Measurements from ENCODE around the gene WDR83.

WDR83 gene

DNA sequence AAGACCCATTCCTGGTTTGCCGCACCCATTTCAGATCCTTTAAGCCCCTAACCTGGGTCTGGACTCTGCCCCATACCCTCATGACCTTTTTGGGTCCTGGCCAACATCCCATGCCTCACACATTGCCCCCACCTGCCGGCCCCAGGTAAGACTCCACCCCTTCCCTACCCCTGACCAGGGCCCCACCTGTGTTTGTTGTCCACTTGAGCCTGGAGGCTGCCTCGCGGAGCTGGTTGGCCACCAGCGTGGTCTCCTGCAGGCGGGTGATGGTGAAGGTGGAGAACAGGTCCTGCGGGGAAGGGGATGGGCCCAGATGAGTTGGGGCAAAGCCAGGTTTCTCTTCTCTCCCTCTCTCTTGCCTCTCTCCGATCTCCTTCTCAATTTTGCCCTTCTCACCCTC, 19.6 kb upstream of the WDR83 start:
- TF ChIP-seq, protein P1, sequence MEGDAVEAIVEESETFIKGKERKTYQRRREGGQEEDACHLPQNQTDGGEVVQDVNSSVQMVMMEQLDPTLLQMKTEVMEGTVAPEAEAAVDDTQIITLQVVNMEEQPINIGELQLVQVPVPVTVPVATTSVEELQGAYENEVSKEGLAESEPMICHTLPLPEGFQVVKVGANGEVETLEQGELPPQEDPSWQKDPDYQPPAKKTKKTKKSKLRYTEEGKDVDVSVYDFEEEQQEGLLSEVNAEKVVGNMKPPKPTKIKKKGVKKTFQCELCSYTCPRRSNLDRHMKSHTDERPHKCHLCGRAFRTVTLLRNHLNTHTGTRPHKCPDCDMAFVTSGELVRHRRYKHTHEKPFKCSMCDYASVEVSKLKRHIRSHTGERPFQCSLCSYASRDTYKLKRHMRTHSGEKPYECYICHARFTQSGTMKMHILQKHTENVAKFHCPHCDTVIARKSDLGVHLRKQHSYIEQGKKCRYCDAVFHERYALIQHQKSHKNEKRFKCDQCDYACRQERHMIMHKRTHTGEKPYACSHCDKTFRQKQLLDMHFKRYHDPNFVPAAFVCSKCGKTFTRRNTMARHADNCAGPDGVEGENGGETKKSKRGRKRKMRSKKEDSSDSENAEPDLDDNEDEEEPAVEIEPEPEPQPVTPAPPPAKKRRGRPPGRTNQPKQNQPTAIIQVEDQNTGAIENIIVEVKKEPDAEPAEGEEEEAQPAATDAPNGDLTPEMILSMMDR (conservative IDR thresholded peaks at IDR 0.05) = no peak
- no peak overlapping the region for H3K27ac ChIP-seq

DNA sequence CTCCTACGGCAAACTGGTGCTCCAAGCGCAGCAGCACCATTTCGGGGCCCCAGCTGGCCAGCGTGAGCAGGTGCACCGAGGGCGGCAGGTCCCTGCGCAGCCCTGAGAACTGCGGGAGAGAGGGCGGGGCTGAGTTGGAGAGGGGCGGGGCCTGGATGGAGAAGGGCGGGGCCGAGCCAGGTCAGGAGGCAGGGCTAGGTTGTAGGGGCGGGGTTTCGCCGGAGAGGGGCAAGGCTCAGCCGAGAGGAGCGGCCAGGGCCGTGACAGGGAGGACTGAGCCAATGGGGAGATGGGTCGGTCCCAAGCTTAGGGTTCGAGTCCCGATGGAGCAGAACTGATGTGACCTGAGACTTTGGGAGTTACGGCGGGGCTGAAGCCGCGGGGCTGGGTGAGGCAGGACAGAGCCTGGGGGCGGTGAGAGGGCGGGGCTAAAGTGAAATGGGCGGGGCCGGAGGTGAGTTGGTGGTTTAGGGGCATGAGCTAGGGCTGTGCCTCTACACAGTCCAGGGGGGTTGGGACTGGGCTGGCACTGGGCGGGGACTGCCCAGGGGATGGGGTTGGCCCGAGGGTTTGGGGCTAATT, 19.0 kb upstream of the WDR83 start:
- H3K27ac ChIP-seq = no peak overlapping the region
- TF ChIP-seq, protein P1 (conservative IDR thresholded peaks at IDR 0.05) = no peak

DNA sequence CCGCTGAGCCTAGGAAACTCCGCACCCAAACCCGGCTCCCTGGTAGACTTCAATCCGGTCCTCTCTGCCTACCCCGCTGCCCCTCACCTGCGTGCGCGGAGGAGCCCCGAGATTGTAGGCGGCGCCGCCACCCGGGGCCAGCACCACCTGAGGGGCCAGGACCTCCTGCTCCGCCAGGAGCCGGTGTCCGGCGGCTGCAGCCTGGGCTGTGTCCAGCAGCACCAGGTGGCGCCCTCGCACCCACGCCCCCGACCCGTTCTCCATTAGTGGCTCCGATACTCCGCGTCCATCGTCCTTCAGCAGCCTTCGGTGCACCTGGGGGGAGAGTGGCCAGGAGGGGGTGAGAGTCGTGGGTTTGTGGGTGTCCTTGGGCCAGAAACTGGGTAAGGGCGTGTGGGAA, 18.5 kb upstream of the WDR83 start:
- TF ChIP-seq, protein P1 (conservative IDR thresholded peaks at IDR 0.05) = peak; percentile 60
- H3K27ac ChIP-seq = no peak overlapping the region

DNA sequence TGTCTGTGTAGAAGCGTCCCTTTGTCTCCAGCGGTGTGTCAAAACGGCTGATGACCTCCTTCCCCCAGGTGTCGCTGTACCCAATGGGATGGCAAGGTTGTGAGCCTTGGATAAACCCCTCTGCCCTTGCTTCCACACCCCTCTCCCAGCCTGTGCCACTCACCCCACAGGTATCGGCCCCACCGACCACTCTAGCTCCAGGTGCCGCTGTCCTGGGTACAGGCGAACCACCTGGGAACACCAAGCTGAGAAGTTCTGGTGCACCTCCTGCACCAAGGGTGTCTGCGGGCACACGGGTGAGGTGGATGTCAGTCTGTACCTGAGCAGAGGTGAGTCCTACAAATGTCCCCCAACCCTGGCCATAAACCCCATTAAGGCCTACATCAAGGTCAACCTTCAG, 16.7 kb upstream of the WDR83 start:
- no peak overlapping the region for H3K27ac ChIP-seq
- TF ChIP-seq, protein P1 (conservative IDR thresholded peaks at IDR 0.05) = no peak

DNA sequence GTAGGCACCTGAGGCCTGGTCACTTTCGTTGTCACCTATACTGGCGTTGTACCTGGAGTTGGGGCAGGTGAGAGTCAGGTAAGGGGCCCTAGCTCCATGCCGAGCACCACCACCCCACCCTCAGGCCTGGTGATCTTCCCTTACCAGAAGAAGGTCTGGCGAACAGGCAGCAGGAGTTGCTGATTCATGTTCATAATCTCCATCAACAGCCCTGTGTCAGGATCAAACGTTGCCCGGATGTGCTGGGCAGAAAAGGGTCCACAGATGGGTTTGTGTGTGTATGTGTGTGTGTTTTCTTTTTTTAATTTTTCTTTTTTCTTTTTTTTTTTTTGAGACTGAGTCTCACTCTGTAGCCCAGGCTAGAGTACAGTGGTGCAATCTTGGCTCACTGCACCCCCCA, 14.4 kb upstream of the WDR83 start:
- TF ChIP-seq, protein P1 (conservative IDR thresholded peaks at IDR 0.05) = no peak

DNA sequence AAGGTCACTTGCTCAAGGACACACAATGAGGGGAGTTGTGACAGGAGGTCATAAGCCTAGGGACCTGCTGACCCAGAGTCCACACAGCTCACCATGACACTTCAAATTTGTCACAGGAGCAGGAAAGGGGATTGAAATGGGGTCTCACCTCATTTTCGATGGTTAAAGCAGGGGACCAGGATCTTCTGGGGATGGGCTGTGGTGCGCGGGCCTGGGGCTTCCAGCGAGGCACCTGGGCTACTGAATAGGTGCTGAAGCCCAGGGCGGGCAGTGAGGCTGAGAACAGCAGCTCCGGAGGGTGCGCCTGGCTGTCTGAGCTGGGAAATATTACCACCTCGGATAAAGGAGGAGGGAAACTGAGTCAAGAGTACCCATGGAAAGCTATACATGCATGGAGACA, 11.1 kb upstream of the WDR83 start:
- H3K27ac ChIP-seq = no peak overlapping the region
- TF ChIP-seq, protein P1 (conservative IDR thresholded peaks at IDR 0.05) = no peak

More for the DNA sequence above, 14.4 kb upstream of the WDR83 start:
- H3K27ac ChIP-seq = no peak overlapping the region

DNA sequence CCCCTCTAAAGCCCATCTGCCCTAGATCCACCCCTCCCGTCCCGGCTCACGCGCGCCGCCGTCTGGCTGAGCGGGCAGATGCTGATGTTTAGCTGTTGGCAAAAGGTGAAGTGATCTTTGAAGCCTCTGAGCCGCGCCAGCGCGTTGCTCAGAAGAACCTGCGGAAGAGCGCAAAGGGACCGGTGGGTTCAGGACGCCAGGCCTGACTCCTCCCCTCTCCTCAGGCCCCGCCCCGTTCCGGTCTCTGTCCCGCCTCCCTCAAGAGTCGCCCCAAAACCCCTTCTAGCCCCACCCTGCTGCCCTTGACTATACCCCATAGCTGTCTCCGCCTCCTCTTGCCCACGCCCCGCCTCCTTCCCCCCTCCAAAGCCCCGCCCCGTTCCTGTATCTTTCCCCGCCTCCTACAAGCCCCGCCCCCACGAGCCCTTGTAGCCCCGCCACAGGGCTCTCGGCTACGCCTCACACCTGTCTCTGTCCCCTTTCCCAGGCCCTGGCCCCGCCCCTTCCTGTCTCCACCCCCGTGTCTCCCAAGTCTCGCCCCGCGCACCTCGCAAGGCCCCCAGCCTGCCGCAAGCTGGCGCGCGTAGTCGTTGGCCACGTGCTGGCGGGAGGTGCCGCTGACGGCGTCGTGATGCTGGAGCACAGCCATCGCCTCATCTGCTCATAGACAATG, 9.6 kb upstream of the WDR83 start:
- TF ChIP-seq, protein P1 (conservative IDR thresholded peaks at IDR 0.05) = no peak

More for the DNA sequence above, 9.6 kb upstream of the WDR83 start:
- H3K27ac ChIP-seq = no peak overlapping the region
